SU-DHL-6 (cell line): ENCODE measurements around the gene PLP2.

Source experiments
- H2AFZ ChIP-seq: fragments of 200-600 bp; sonication (generic); 2 replicates; pipeline ENCODE4 v1.6.1; 2014; ENCODE audit warnings: low read depth, mild to moderate bottlenecking, moderate library complexity, mixed read lengths, antibody characterized with exemption, low read length; ENCODE audit not compliant: severe bottlenecking
- H3F3A ChIP-seq: fragments of 200-600 bp; shearing (Covaris generic); 2 replicates; pipeline ENCODE4 v1.6.0; 2016; ENCODE audit warnings: antibody characterized with exemption, mild to moderate bottlenecking; ENCODE audit not compliant: insufficient read depth
- H3K27ac ChIP-seq: fragments of 200-600 bp; sonication (generic); 2 replicates; pipeline ENCODE4 v1.5.1; 2016; ENCODE audit warnings: low read depth, mild to moderate bottlenecking, low read length, moderate library complexity, mixed read lengths
- H3K27me3 ChIP-seq: fragments of 200-600 bp; sonication (generic), shearing (Covaris generic); 2 replicates; pipeline ENCODE4 v1.6.0; 2014; ENCODE audit warnings: mild to moderate bottlenecking, low read length
- H3K36me3 ChIP-seq: fragments of 200-600 bp; sonication (generic); 2 replicates; pipeline ENCODE4 v1.6.1; 2014; ENCODE audit warnings: mild to moderate bottlenecking, low read length, mixed read lengths
- H3K4me2 ChIP-seq: fragments of 300-600, 200-600 bp; shearing (Covaris generic), sonication (generic); 2 replicates; pipeline ENCODE4 v1.6.0; 2014; ENCODE audit warnings: low read length, low read depth, mild to moderate bottlenecking; ENCODE audit not compliant: poor library complexity, severe bottlenecking
- H3K4me3 ChIP-seq: fragments of 200-600 bp; sonication (generic); 2 replicates; pipeline ENCODE4 v1.5.1; 2014; ENCODE audit warnings: antibody characterized with exemption, low read length, mild to moderate bottlenecking, mixed read lengths; ENCODE audit not compliant: insufficient read depth, poor library complexity, severe bottlenecking
- H3K79me2 ChIP-seq: fragments of 200-600 bp; sonication (generic); 2 replicates; pipeline ENCODE4 v1.6.1; 2014; ENCODE audit warnings: mild to moderate bottlenecking, low read length, moderate library complexity; ENCODE audit not compliant: insufficient read depth
- H3K9ac ChIP-seq: fragments of 200-600 bp; sonication (generic); 2 replicates; pipeline ENCODE4 v1.7.0; 2014; ENCODE audit warnings: mild to moderate bottlenecking, low read length
- H3K9me2 ChIP-seq: fragments of 200-600 bp; sonication (generic); replicated peaks from 2 replicates; pipeline ENCODE4 v1.6.1; 2014; ENCODE audit warnings: low read length; ENCODE audit not compliant: insufficient read depth
- H3K9me3 ChIP-seq: fragments of 200-600 bp; sonication (generic); 2 replicates; pipeline ENCODE4 v1.6.1; 2014; ENCODE audit warnings: low read length, mixed read lengths; ENCODE audit not compliant: insufficient read depth
- H4K20me1 ChIP-seq: fragments of 200-600 bp; sonication (generic); 2 replicates; pipeline ENCODE4 v1.6.1; 2014; ENCODE audit warnings: low read depth, mild to moderate bottlenecking, antibody characterized with exemption, low read length, moderate library complexity, mixed read lengths
- CTCF ChIP-seq: fragments of 200-600 bp; sonication (generic); IDR thresholded peaks from one replicate; pipeline ENCODE4 v1.5.1; 2017; ENCODE audit warnings: antibody characterized with exemption, mild to moderate bottlenecking, low read length, moderate library complexity; ENCODE audit not compliant: insufficient read depth, poor library complexity, severe bottlenecking
- EZH2phosphoT487 ChIP-seq: fragments of 200-600 bp; sonication (generic), shearing (Covaris generic); conservative IDR thresholded peaks from 2 replicates; pipeline ENCODE4 v1.6.1; 2018; ENCODE audit warnings: mild to moderate bottlenecking, antibody characterized with exemption, low read length, moderate library complexity, mixed read lengths

Gene PLP2

GRCh38 chrX:49186125-49187027 lies 14.7 kb downstream of the PLP2 start, which contains the start of gene PRICKLE3:
PRICKLE3 (minus strand) TSS chrX:49186373; CDS start chrX:49186297, 76 bp downstream.
- Histone ChIP-seq H3K9me2 (no peaks in the 10 kb centered on the region), H3K9me3 (no peaks in the 10 kb centered on the region), H3K36me3 (no peaks in the 10 kb centered on the region), H3K79me2 (0 out of 2 replicates have a peak, but pooled peaks cover 7% of the 10 kb centered on the region), H3F3A (peaks cover 9% of the 10 kb centered on the region; the same call in 1 of the 2 replicates), H4K20me1 (no peaks in the 10 kb centered on the region), H3K27me3 (no peaks in the 10 kb centered on the region), H3K9ac (peak within 1 kb of the TSS; percentile 82), H2AFZ (no peak within 1 kb of the TSS), H3K4me3 (peak within 1 kb of the TSS; percentile 69), H3K27ac (peak within 1 kb of the TSS; percentile 42), H3K4me2 (peak within 1 kb of the TSS; percentile 95)
- TF ChIP-seq EZH2phosphoT487 (no peak), CTCF (peak; percentile 47)

- Histone ChIP-seq H3K9me2 (no peaks in the 10 kb centered on the region), H2AFZ (no peak overlapping the region), H3K79me2 (0 out of 2 replicates have a peak, but pooled peaks cover 7% of the 10 kb centered on the region), H3K27ac (no peak overlapping the region), H3K9me3 (no peaks in the 10 kb centered on the region), H4K20me1 (no peaks in the 10 kb centered on the region), H3F3A (peaks cover 9% of the 10 kb centered on the region; the same call in 1 of the 2 replicates), H3K4me2 (no peak overlapping the region), H3K4me3 (no peak overlapping the region), H3K36me3 (no peaks in the 10 kb centered on the region), H3K27me3 (no peaks in the 10 kb centered on the region), H3K9ac (no peak overlapping the region)
- TF ChIP-seq EZH2phosphoT487 (no peak), CTCF (no peak)
These were observed 15.3 kb downstream of the PLP2 start for GRCh38 chrX:49187028-49187394.

- no peak overlapping the region for H2AFZ ChIP-seq
- no peak overlapping the region for H3K4me2 ChIP-seq
- H3K9me2 ChIP-seq: no peaks in the 10 kb centered on the region
- no peaks in the 10 kb centered on the region for H3K36me3 ChIP-seq
- H3F3A ChIP-seq: peaks cover 9% of the 10 kb centered on the region; the same call in 1 of the 2 replicates
- no peak overlapping the region for H3K4me3 ChIP-seq
- H3K27me3 ChIP-seq: no peaks in the 10 kb centered on the region
- TF ChIP-seq CTCF: no peak
- TF ChIP-seq EZH2phosphoT487: no peak
- no peaks in the 10 kb centered on the region for H4K20me1 ChIP-seq
- H3K79me2 ChIP-seq: 0 out of 2 replicates have a peak, but pooled peaks cover 7% of the 10 kb centered on the region
- H3K27ac ChIP-seq: no peak overlapping the region
- H3K9me3 ChIP-seq: no peaks in the 10 kb centered on the region
- no peak overlapping the region for H3K9ac ChIP-seq
These were observed 15.8 kb downstream of the PLP2 start for GRCh38 chrX:49187526-49187925.
